Measurements from ENCODE around the gene FASLG.

GRCh38 chr1:172661107-172661506 is 2.2 kb downstream of the FASLG start:
- TF ChIP-seq, protein P1, sequence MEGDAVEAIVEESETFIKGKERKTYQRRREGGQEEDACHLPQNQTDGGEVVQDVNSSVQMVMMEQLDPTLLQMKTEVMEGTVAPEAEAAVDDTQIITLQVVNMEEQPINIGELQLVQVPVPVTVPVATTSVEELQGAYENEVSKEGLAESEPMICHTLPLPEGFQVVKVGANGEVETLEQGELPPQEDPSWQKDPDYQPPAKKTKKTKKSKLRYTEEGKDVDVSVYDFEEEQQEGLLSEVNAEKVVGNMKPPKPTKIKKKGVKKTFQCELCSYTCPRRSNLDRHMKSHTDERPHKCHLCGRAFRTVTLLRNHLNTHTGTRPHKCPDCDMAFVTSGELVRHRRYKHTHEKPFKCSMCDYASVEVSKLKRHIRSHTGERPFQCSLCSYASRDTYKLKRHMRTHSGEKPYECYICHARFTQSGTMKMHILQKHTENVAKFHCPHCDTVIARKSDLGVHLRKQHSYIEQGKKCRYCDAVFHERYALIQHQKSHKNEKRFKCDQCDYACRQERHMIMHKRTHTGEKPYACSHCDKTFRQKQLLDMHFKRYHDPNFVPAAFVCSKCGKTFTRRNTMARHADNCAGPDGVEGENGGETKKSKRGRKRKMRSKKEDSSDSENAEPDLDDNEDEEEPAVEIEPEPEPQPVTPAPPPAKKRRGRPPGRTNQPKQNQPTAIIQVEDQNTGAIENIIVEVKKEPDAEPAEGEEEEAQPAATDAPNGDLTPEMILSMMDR (IDR thresholded peaks at IDR 0.05; ENCODE audit: low read length), result no peak
- no peak for TF ChIP-seq EZH2 (IDR thresholded peaks at IDR 0.05; ENCODE audit: borderline replicate concordance, low read length)
